ENCODE data around the gene TAS2R60. TPM values are rescaled to one million over a fixed set of nuclear protein-coding genes. Genes with fewer than 3 reads are reported as not detected.
A peak's percentile ranks its signal among the peaks of the same experiment; 100 is the strongest.

The TAS2R60 gene
- total and polyA plus RNA-seq, 9 of the 15 experiments (the other 6 are each of a cell fraction or from before 2014, with no cell fraction given): 0.08 TPM; not detected in 8

GRCh38 chr7:143435266-143435665 lies 8.0 kb upstream of the TAS2R60 start:
- Histone ChIP-seq H3K27ac (ENCODE audit: extremely low read depth, low read depth, low read length) (no peak overlapping the region), H3K4me3 (no peak overlapping the region), H3K79me2 (ENCODE audit: control insufficient read depth, insufficient read depth, low read length) (no peaks in the 10 kb centered on the region), H3K9ac (ENCODE audit: insufficient read depth in 1 of 2, low read depth in 2 of 2, low read length in 2 of 2) (no peak overlapping the region; a peak in 1 of 4 replicates), H3K4me1 (replicated peaks in 1 of 2; ENCODE audit: control insufficient read depth in 2 of 2, insufficient read depth in 2 of 2, low read length in 2 of 2) (peaks cover 0 to 3% of the 10 kb centered on the region in 2 experiments; a peak in 1 of 5 replicates), H2AFZ (ENCODE audit: low read depth, low read length) (peak overlapping the region; percentile 69), H3K36me3 (ENCODE audit: control insufficient read depth, insufficient read depth, low read length) (no peaks in the 10 kb centered on the region), H3K4me2 (ENCODE audit: insufficient read depth, low read length) (no peak overlapping the region), H3K9me3 (replicated peaks; ENCODE audit: control insufficient read depth, insufficient read depth, low read depth, low read length) (no peaks in the 10 kb centered on the region), H3K27me3 (ENCODE audit: control insufficient read depth in 2 of 2, insufficient read depth in 2 of 2, low read length in 2 of 2) (no peaks in the 10 kb centered on the region), H3K9me1 (ENCODE audit: control insufficient read depth, insufficient read depth, low read length) (no peaks in the 10 kb centered on the region), H4K20me1 (replicated peaks; ENCODE audit: control insufficient read depth, insufficient read depth, low read length) (no peaks in the 10 kb centered on the region)
- TF ChIP-seq NBN (IDR thresholded peaks at IDR 0.05; ENCODE audit: low read depth) (no peak), EP300 (IDR thresholded peaks at IDR 0.05; ENCODE audit: low read length) (no peak), PRDM10 (IDR thresholded peaks at IDR 0.05; ENCODE audit: partially characterized antibody) (peak; percentile 69)
- no TSS peak for BruUV-seq (replicated peaks)
- ATAC-seq (peak; percentile 7; the same call in 1 of the 3 replicates), DNase-seq (ENCODE audit: extremely low read depth in 1 of 4, low spot score in 3 of 4) (no peak), FAIRE-seq (no peak)
- POLR2A ChIA-PET: interaction anchor here (0.7 kb wide), 1 partner anchor 144 kb away, joined by 3 read pairs; no protein-coding TSS in a partner anchor
- 35% methylated on average over 2 of the region's 2 CpGs for WGBS (ENCODE audit: insufficient coverage, low coverage, missing lambda C conversion rate)
- intact Hi-C loops (cut with micrococcal nuclease): no loop called here
- in situ Hi-C loops (cut with MboI): no loop called here
- CTCF ChIA-PET (ENCODE audit: low intra/inter-chr PET ratio): no interaction called here
